MM.1S (cell line): ENCODE results near the gene CA5B.

ENCODE experiments used
- CTCF ChIP-seq: fragments of 300-600 bp; sonication (generic); IDR thresholded peaks from 2 replicates; pipeline ENCODE4 v1.5.1; 2016; ENCODE audit warnings: antibody characterized with exemption, low read length, mixed read lengths
- EZH2 ChIP-seq: fragments of 300-600 bp; sonication (generic); optimal IDR thresholded peaks from 2 replicates; pipeline ENCODE3; 2017; ENCODE audit warnings: low read depth, mild to moderate bottlenecking, antibody characterized with exemption, low read length, mixed read lengths
- EZH2phosphoT487 ChIP-seq: fragments of 300-600 bp; sonication (generic); IDR thresholded peaks from 2 replicates; pipeline ENCODE4 v1.6.1; 2018; ENCODE audit warnings: antibody characterized with exemption, low read length

GRCh38 chrX:15751155-15751819, 13.2 kb downstream of the CA5B start:
- TF ChIP-seq CTCF (no peak), EZH2 (no peak), EZH2phosphoT487 (no peak)
